Activated naive CD4-positive, alpha-beta T cell treated with anti-CD3 and anti-CD28 coated beads for 36 hours (primary cell): ENCODE results near the gene TMEM181. TPM values are rescaled to one million over a fixed set of nuclear protein-coding genes. Genes with fewer than 3 reads are reported as not detected.
"Not testable (repeated sequence)": the region's sequence is repeated elsewhere in the genome, so short reads cannot be mapped to it uniquely, and the experiment has no call there.

Experiments used
- CTCF ChIA-PET: fragments of 350-600 bp; sonication (Branson Sonifier 250); formaldehyde crosslinking; loops from one replicate; lab custom pipeline; 2021; ENCODE audit warnings: antibody characterized with exemption; lab: Charles Lee
- DNase-seq: peaks from one replicate; pipeline ENCODE4 v3.0.0-alpha.2; 2020
- H3K27ac Mint-ChIP-seq: one replicate; pipeline ENCODE4 v1.8.0; 2021; ENCODE audit warnings: mild to moderate bottlenecking, mixed read lengths
- H3K27me3 Mint-ChIP-seq: one replicate; pipeline ENCODE4 v1.8.0; 2021; ENCODE audit warnings: low read depth, mixed read lengths
- H3K36me3 Mint-ChIP-seq: one replicate; pipeline ENCODE4 v1.8.0; 2021; ENCODE audit warnings: low read depth, mixed read lengths
- H3K4me1 Mint-ChIP-seq: one replicate; pipeline ENCODE4 v1.8.0; 2021; ENCODE audit warnings: low read depth, mixed read lengths
- H3K4me3 Mint-ChIP-seq: one replicate; pipeline ENCODE4 v1.8.0; 2021; ENCODE audit warnings: mild to moderate bottlenecking, moderate library complexity, mixed read lengths
- H3K9me3 Mint-ChIP-seq: one replicate; pipeline ENCODE4 v1.8.0; 2021; ENCODE audit warnings: mixed read lengths
- intact Hi-C: fragments of 100-400 bp; cut with micrococcal nuclease; formaldehyde crosslinking; loops from one replicate; pipeline ENCODE4 v1.15.1; 2023
- total RNA-seq, 2 experiments: library from RNA; stranded (reverse); gene quantifications; one replicate each; pipeline ENCODE4 v1.2.3, GENCODE V29; 2021

Gene TMEM181
- total RNA-seq, 2 experiments from 2014 or later: 8.3 to 8.6 TPM

- CTCF ChIA-PET: interaction anchor here (0.6 to 2.5 kb wide), 5 partner anchors 8 to 225 kb away, joined by 3 to 13 read pairs (median 4); partner anchors contain the start of gene DYNLT1
Observed at GRCh38 chr6:158653577-158654354, 93.9 kb downstream of the TMEM181 start.

GRCh38 chr6:158654498-158654897 is 94.6 kb downstream of the TMEM181 start:
- intact Hi-C loops: loop anchor here (5.0 kb wide), 1 partner anchor 1323 kb away; no protein-coding TSS in a partner anchor
- peaks cover 64% of the 10 kb centered on the region for H3K4me1 Mint-ChIP-seq
- CTCF ChIA-PET: interaction anchor here (1.3 to 2.5 kb wide), 2 partner anchors 9 to 37 kb away, joined by 9 to 13 read pairs; partner anchors contain the start of gene DYNLT1
- H3K9me3 Mint-ChIP-seq: no peaks in the 10 kb centered on the region
- H3K27ac Mint-ChIP-seq: peak overlapping the region; percentile 97
- peak overlapping the region; percentile 82 for H3K4me3 Mint-ChIP-seq
- DNase-seq: no peak
- peaks cover 73% of the 10 kb centered on the region for H3K36me3 Mint-ChIP-seq
- H3K27me3 Mint-ChIP-seq: no peaks in the 10 kb centered on the region

More at GRCh38 chr6:158653577-158654354, 93.9 kb downstream of the TMEM181 start:
- Mint-ChIP-seq H3K36me3 (peaks cover 69% of the 10 kb centered on the region), H3K27me3 (no peaks in the 10 kb centered on the region), H3K4me3 (peak overlapping the region; percentile 82), H3K9me3 (no peaks in the 10 kb centered on the region), H3K4me1 (peaks cover 65% of the 10 kb centered on the region), H3K27ac (peak overlapping the region; percentile 97)
- peak; percentile 96 for DNase-seq
- intact Hi-C loops: loop anchor here (1.0 to 5.0 kb wide), 7 partner anchors 9 to 1324 kb away; partner anchors contain the start of gene DYNLT1

- DNase-seq: no peak
- peak overlapping the region; percentile 82 for H3K4me3 Mint-ChIP-seq
- H3K4me1 Mint-ChIP-seq: peaks cover 68% of the 10 kb centered on the region
- peak overlapping the region; percentile 97 for H3K27ac Mint-ChIP-seq
- intact Hi-C loops: loop anchor here (5.0 kb wide), 1 partner anchor 1322 kb away; no protein-coding TSS in a partner anchor
- CTCF ChIA-PET: interaction anchor here (2.5 kb wide), 1 partner anchor 10 kb away, joined by 9 read pairs; the partner anchor contains the start of gene DYNLT1
- H3K36me3 Mint-ChIP-seq: peaks cover 69% of the 10 kb centered on the region
- H3K27me3 Mint-ChIP-seq: no peaks in the 10 kb centered on the region
- no peaks in the 10 kb centered on the region for H3K9me3 Mint-ChIP-seq
Observed at GRCh38 chr6:158654960-158655489, 95.1 kb downstream of the TMEM181 start.

- no peak for DNase-seq
- intact Hi-C loops: no loop called here
- H3K36me3 Mint-ChIP-seq: peaks cover 74% of the 10 kb centered on the region
- no peaks in the 10 kb centered on the region for H3K9me3 Mint-ChIP-seq
- no peaks in the 10 kb centered on the region for H3K27me3 Mint-ChIP-seq
- CTCF ChIA-PET: interaction anchor here (2.5 kb wide), 1 partner anchor 10 kb away, joined by 9 read pairs; the partner anchor contains the start of gene DYNLT1
- peak overlapping the region; percentile 97 for H3K27ac Mint-ChIP-seq
- peaks cover 75% of the 10 kb centered on the region for H3K4me1 Mint-ChIP-seq
- peak overlapping the region; percentile 82 for H3K4me3 Mint-ChIP-seq
Observed at GRCh38 chr6:158655569-158656450, 95.9 kb downstream of the TMEM181 start.

- H3K9me3 Mint-ChIP-seq, CTCF ChIA-PET, H3K27ac Mint-ChIP-seq, H3K27me3 Mint-ChIP-seq, H3K4me3 Mint-ChIP-seq, intact Hi-C loops, DNase-seq: not testable (repeated sequence)
- Mint-ChIP-seq H3K4me1 (peaks cover 77% of the 10 kb centered on the region), H3K36me3 (peaks cover 68% of the 10 kb centered on the region)
Observed at GRCh38 chr6:158656986-158657385, 97.1 kb downstream of the TMEM181 start.

- CTCF ChIA-PET: interaction anchor here (0.6 to 5.4 kb wide), 14 partner anchors 9 to 325 kb away, joined by 3 to 44 read pairs (median 5); partner anchors contain the start of gene SYTL3
- no peak overlapping the region for H3K27ac Mint-ChIP-seq
- peaks cover 69% of the 10 kb centered on the region for H3K36me3 Mint-ChIP-seq
- intact Hi-C loops: loop anchor here (1.0 kb wide), 2 partner anchors 31 to 312 kb away; no protein-coding TSS in a partner anchor
- no peaks in the 10 kb centered on the region for H3K27me3 Mint-ChIP-seq
- H3K4me3 Mint-ChIP-seq: no peak overlapping the region
- DNase-seq: peak; percentile 68
- peaks cover 69% of the 10 kb centered on the region for H3K4me1 Mint-ChIP-seq
- H3K9me3 Mint-ChIP-seq: no peaks in the 10 kb centered on the region
Observed at GRCh38 chr6:158660333-158660754, 100.5 kb downstream of the TMEM181 start.

GRCh38 chr6:158661156-158661685 is 101.3 kb downstream of the TMEM181 start:
- H3K4me1 Mint-ChIP-seq: peaks cover 62% of the 10 kb centered on the region
- no peaks in the 10 kb centered on the region for H3K9me3 Mint-ChIP-seq
- no peak overlapping the region for H3K4me3 Mint-ChIP-seq
- H3K36me3 Mint-ChIP-seq: peaks cover 68% of the 10 kb centered on the region
- H3K27me3 Mint-ChIP-seq: no peaks in the 10 kb centered on the region
- intact Hi-C loops: no loop called here
- CTCF ChIA-PET: interaction anchor here (0.7 to 5.4 kb wide), 11 partner anchors 8 to 307 kb away, joined by 3 to 44 read pairs (median 4); partner anchors contain the start of gene SYTL3
- H3K27ac Mint-ChIP-seq: no peak overlapping the region
- DNase-seq: no peak

GRCh38 chr6:158662607-158662953 is 102.7 kb downstream of the TMEM181 start:
- peak overlapping the region; percentile 60 for H3K4me3 Mint-ChIP-seq

GRCh38 chr6:158662954-158663624 is 103.2 kb downstream of the TMEM181 start:
- Mint-ChIP-seq H3K27me3 (no peaks in the 10 kb centered on the region), H3K9me3 (no peaks in the 10 kb centered on the region), H3K4me1 (peaks cover 56% of the 10 kb centered on the region), H3K36me3 (peaks cover 72% of the 10 kb centered on the region), H3K27ac (peak overlapping the region; percentile 71), H3K4me3 (peak overlapping the region; percentile 60)
- no peak for DNase-seq
- intact Hi-C loops: no loop called here
- CTCF ChIA-PET: interaction anchor here (0.5 to 5.4 kb wide), 8 partner anchors 13 to 309 kb away, joined by 3 to 44 read pairs (median 3); partner anchors contain the start of gene SYTL3

More at GRCh38 chr6:158662607-158662953, 102.7 kb downstream of the TMEM181 start:
- intact Hi-C loops: no loop called here
- DNase-seq: no peak
- CTCF ChIA-PET: interaction anchor here (0.5 to 5.4 kb wide), 10 partner anchors 9 to 309 kb away, joined by 3 to 44 read pairs (median 3); partner anchors contain the start of gene SYTL3
- Mint-ChIP-seq H3K9me3 (no peaks in the 10 kb centered on the region), H3K27me3 (no peaks in the 10 kb centered on the region), H3K27ac (no peak overlapping the region), H3K4me1 (peaks cover 55% of the 10 kb centered on the region), H3K36me3 (peaks cover 70% of the 10 kb centered on the region)

- Mint-ChIP-seq H3K4me1 (peaks cover 58% of the 10 kb centered on the region), H3K4me3 (peak overlapping the region; percentile 60), H3K27ac (no peak overlapping the region), H3K27me3 (no peaks in the 10 kb centered on the region), H3K9me3 (no peaks in the 10 kb centered on the region), H3K36me3 (peaks cover 76% of the 10 kb centered on the region)
- intact Hi-C loops: no loop called here
- DNase-seq: no peak
- CTCF ChIA-PET: interaction anchor here (0.9 to 5.4 kb wide), 3 partner anchors 14 to 34 kb away, joined by 3 to 44 read pairs (median 9); partner anchors contain the start of gene SYTL3
Observed at GRCh38 chr6:158663625-158664165, 103.8 kb downstream of the TMEM181 start.
